Measurements from ENCODE around the gene ACP1.

GRCh38 chr2:319059-319600 lies 54.4 kb downstream of the ACP1 start:
- TF ChIP-seq CTCF (IDR thresholded peaks at IDR 0.05) = no peak
- TF ChIP-seq ZFX (IDR thresholded peaks at IDR 0.05; ENCODE audit: borderline replicate concordance) = no peak

All from 22Rv1 (cell line).